GM12864 (cell line): ENCODE measurements around the gene PPP6R1.
A peak's percentile ranks its signal among the peaks of the same experiment; 100 is the strongest.

ENCODE experiments used
- DNase-seq: peaks from one replicate; pipeline ENCODE4 v3.0.0-alpha.2; 2011; ENCODE audit warnings: low read depth
- H3K4me3 ChIP-seq: 2 replicates; pipeline ENCODE4 v1.5.1; 2011; ENCODE audit warnings: mild to moderate bottlenecking, low read depth, low read length, control low read depth
- CTCF ChIP-seq: IDR thresholded peaks from 2 replicates; pipeline ENCODE4 v1.5.1; 2011; ENCODE audit warnings: low read depth, mild to moderate bottlenecking, moderate library complexity, low read length, control low read depth, inconsistent platforms; ENCODE audit errors: missing control alignments

Gene PPP6R1

GRCh38 chr19:55223291-55224037, 35.4 kb downstream of the PPP6R1 start:
- no peak overlapping the region for H3K4me3 ChIP-seq
- no peak for TF ChIP-seq CTCF
- DNase-seq, result no peak

- no peak for DNase-seq
- no peak overlapping the region for H3K4me3 ChIP-seq
- no peak for TF ChIP-seq CTCF
Observed at GRCh38 chr19:55220525-55220924, 38.3 kb downstream of the PPP6R1 start.

GRCh38 chr19:55216461-55217198, 42.2 kb downstream of the PPP6R1 start:
- no peak for TF ChIP-seq CTCF
- H3K4me3 ChIP-seq, result no peak overlapping the region

GRCh38 chr19:55213547-55213946, 45.3 kb downstream of the PPP6R1 start:
- H3K4me3 ChIP-seq, result no peak overlapping the region
- no peak for DNase-seq
- no peak for TF ChIP-seq CTCF

More at GRCh38 chr19:55216461-55217198, 42.2 kb downstream of the PPP6R1 start:
- no peak for DNase-seq

GRCh38 chr19:55212447-55212846, 46.4 kb downstream of the PPP6R1 start:
- H3K4me3 ChIP-seq, result no peak overlapping the region
- no peak for DNase-seq
- peak; percentile 50 for TF ChIP-seq CTCF

GRCh38 chr19:55209693-55210472, 48.9 kb downstream of the PPP6R1 start:
- no peak overlapping the region for H3K4me3 ChIP-seq
- DNase-seq, result no peak
- TF ChIP-seq CTCF, result no peak
